ENCODE measurements around the gene ZNF620. TPM values are rescaled to one million over a fixed set of nuclear protein-coding genes. Genes with fewer than 3 reads are reported as not detected.
"Not testable (repeated sequence)": the region's sequence is repeated elsewhere in the genome, so short reads cannot be mapped to it uniquely, and the experiment has no call there.

Gene ZNF620
- total and polyA plus RNA-seq, 2 experiments from 2014 or later = 14.1 to 18.0 TPM

DNA sequence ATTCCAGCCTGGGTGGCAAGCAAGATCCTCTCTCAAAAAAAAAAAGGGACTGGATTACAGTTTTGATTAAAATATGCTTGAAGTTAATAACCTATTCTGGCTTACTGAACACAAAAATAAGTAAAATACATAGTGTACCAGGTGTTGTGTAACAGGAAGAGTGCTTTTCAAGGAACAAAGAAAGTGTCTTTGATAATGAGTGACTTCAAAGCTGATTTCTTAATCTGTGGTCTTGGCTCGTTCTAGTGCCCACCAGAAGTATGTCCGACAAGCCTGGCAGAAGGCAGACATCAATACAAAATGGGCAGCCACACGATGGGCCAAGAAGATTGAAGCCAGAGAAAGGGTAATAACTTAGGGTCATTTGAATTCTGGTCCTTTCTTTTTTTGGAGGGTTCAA is 44.7 kb upstream of the ZNF620 start (continued):
- TF ChIP-seq, protein P1, sequence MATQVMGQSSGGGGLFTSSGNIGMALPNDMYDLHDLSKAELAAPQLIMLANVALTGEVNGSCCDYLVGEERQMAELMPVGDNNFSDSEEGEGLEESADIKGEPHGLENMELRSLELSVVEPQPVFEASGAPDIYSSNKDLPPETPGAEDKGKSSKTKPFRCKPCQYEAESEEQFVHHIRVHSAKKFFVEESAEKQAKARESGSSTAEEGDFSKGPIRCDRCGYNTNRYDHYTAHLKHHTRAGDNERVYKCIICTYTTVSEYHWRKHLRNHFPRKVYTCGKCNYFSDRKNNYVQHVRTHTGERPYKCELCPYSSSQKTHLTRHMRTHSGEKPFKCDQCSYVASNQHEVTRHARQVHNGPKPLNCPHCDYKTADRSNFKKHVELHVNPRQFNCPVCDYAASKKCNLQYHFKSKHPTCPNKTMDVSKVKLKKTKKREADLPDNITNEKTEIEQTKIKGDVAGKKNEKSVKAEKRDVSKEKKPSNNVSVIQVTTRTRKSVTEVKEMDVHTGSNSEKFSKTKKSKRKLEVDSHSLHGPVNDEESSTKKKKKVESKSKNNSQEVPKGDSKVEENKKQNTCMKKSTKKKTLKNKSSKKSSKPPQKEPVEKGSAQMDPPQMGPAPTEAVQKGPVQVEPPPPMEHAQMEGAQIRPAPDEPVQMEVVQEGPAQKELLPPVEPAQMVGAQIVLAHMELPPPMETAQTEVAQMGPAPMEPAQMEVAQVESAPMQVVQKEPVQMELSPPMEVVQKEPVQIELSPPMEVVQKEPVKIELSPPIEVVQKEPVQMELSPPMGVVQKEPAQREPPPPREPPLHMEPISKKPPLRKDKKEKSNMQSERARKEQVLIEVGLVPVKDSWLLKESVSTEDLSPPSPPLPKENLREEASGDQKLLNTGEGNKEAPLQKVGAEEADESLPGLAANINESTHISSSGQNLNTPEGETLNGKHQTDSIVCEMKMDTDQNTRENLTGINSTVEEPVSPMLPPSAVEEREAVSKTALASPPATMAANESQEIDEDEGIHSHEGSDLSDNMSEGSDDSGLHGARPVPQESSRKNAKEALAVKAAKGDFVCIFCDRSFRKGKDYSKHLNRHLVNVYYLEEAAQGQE (IDR thresholded peaks at IDR 0.05; ENCODE audit: unreplicated experiment) = no peak

DNA sequence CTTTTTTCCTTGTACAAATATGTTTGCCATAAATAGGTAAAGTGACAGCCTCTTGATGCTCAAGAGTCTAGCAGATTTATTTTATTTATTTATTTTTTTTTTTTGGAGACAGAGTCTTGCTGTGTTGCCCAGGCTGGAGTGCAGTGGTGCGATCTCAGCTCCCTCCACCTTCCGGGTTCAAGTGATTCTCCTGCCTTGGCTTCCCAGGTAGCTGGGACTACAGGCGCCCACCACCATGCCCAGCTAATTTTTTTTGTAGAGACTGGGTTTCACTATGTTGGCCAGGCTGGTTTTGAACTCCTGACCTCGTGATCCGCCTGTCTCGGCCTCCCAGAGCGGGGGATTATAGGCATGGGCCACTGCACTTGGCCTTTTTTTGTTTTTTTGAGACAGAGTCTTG is 43.0 kb upstream of the ZNF620 start:
- H2AFZ ChIP-seq; H3K27me3 Mint-ChIP-seq (ENCODE audit: insufficient read depth, low read depth, poor library complexity); ATAC-seq; DNase-seq (ENCODE audit: low spot score); H3K4me3 ChIP-seq; H3K9me3 Mint-ChIP-seq; H3K4me2 ChIP-seq; H3K27ac ChIP-seq (ENCODE audit: low read depth); H3K9me2 ChIP-seq (ENCODE audit: insufficient read depth); H3K27ac Mint-ChIP-seq; H3K4me3 Mint-ChIP-seq; H3K27me3 ChIP-seq (ENCODE audit: insufficient read depth): not testable (repeated sequence)
- Histone ChIP-seq H3K4me1 (ENCODE audit: insufficient read depth) (peaks cover 15% of the 10 kb centered on the region), H3K79me2 (replicated peaks; ENCODE audit: insufficient read depth) (peaks cover 27% of the 10 kb centered on the region), H3F3A (replicated peaks; ENCODE audit: low read depth) (peaks cover 58% of the 10 kb centered on the region), H3K36me3 (ENCODE audit: insufficient read depth) (peaks cover 61% of the 10 kb centered on the region), H4K20me1 (replicated peaks; ENCODE audit: insufficient read depth) (peaks cover 54% of the 10 kb centered on the region)
- Mint-ChIP-seq H3K4me1 (peaks cover 26% of the 10 kb centered on the region; the same call in 2 of the 3 replicates), H3K36me3 (ENCODE audit: low read depth) (peaks cover 73% of the 10 kb centered on the region)

DNA sequence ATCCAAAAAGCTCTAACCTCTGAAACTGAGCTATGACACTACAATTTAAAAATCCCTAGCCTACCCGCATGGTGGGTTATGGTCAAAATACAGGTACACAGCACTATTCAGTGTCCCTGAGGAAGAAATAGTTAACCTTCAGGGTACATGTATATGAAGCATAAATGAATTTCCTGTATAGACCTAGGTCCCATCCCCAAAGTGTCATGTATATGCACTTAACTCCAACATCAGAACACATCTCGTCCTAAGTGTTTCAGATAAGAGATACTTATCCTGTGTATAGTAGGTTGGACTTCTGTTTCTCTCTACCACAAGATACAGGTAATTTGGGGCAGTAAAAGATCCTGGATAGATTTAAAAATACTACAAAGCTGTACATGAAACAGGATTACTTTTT is 42.3 kb upstream of the ZNF620 start:
- H2AFZ ChIP-seq = no peak overlapping the region
- Mint-ChIP-seq H3K9me3 (no peaks in the 10 kb centered on the region), H3K4me1 (peaks cover 20% of the 10 kb centered on the region; the same call in 2 of the 3 replicates), H3K27me3 (ENCODE audit: insufficient read depth, low read depth, poor library complexity) (peaks cover 3% of the 10 kb centered on the region), H3K27ac (no peak overlapping the region), H3K4me3 (no peak overlapping the region), H3K36me3 (ENCODE audit: low read depth) (peaks cover 66% of the 10 kb centered on the region)
- H3K4me3 ChIP-seq = no peak overlapping the region
- DNase-seq (ENCODE audit: low spot score) = no peak
- no peaks in the 10 kb centered on the region for H3K27me3 ChIP-seq (ENCODE audit: insufficient read depth)
- no peaks in the 10 kb centered on the region for H3K9me2 ChIP-seq (ENCODE audit: insufficient read depth)
- no peak overlapping the region for H3K4me2 ChIP-seq
- H3K27ac ChIP-seq (ENCODE audit: low read depth) = peak overlapping the region; percentile 83; the same call in 1 of the 2 replicates
- H3K36me3 ChIP-seq (ENCODE audit: insufficient read depth) = peaks cover 54% of the 10 kb centered on the region
- H3K4me1 ChIP-seq (ENCODE audit: insufficient read depth) = peaks cover 7% of the 10 kb centered on the region
- H3F3A ChIP-seq (replicated peaks; ENCODE audit: low read depth) = peaks cover 51% of the 10 kb centered on the region
- ATAC-seq = no peak
- peaks cover 20% of the 10 kb centered on the region for H3K79me2 ChIP-seq (replicated peaks; ENCODE audit: insufficient read depth)
- H4K20me1 ChIP-seq (replicated peaks; ENCODE audit: insufficient read depth) = peaks cover 47% of the 10 kb centered on the region
- TF ChIP-seq, protein P2, sequence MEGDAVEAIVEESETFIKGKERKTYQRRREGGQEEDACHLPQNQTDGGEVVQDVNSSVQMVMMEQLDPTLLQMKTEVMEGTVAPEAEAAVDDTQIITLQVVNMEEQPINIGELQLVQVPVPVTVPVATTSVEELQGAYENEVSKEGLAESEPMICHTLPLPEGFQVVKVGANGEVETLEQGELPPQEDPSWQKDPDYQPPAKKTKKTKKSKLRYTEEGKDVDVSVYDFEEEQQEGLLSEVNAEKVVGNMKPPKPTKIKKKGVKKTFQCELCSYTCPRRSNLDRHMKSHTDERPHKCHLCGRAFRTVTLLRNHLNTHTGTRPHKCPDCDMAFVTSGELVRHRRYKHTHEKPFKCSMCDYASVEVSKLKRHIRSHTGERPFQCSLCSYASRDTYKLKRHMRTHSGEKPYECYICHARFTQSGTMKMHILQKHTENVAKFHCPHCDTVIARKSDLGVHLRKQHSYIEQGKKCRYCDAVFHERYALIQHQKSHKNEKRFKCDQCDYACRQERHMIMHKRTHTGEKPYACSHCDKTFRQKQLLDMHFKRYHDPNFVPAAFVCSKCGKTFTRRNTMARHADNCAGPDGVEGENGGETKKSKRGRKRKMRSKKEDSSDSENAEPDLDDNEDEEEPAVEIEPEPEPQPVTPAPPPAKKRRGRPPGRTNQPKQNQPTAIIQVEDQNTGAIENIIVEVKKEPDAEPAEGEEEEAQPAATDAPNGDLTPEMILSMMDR (conservative IDR thresholded peaks at IDR 0.05; ENCODE audit: low read depth in 2 of 2) = no peak
- TF ChIP-seq NANOG (IDR thresholded peaks at IDR 0.05; ENCODE audit: borderline replicate concordance) = no peak
- no peak for TF ChIP-seq POLR2AphosphoS5 (IDR thresholded peaks at IDR 0.05; ENCODE audit: low read depth)
- no peak for TF ChIP-seq JUNB (IDR thresholded peaks at IDR 0.05; ENCODE audit: unreplicated experiment)
- TF ChIP-seq EZH2phosphoT487 (IDR thresholded peaks at IDR 0.05; ENCODE audit: unreplicated experiment) = no peak
- TF ChIP-seq STAT1 (IDR thresholded peaks at IDR 0.05; ENCODE audit: unreplicated experiment) = no peak
- no peak for TF ChIP-seq ZNF114 (CRISPR knock-in tag; IDR thresholded peaks at IDR 0.05)
- TF ChIP-seq, protein P3, sequence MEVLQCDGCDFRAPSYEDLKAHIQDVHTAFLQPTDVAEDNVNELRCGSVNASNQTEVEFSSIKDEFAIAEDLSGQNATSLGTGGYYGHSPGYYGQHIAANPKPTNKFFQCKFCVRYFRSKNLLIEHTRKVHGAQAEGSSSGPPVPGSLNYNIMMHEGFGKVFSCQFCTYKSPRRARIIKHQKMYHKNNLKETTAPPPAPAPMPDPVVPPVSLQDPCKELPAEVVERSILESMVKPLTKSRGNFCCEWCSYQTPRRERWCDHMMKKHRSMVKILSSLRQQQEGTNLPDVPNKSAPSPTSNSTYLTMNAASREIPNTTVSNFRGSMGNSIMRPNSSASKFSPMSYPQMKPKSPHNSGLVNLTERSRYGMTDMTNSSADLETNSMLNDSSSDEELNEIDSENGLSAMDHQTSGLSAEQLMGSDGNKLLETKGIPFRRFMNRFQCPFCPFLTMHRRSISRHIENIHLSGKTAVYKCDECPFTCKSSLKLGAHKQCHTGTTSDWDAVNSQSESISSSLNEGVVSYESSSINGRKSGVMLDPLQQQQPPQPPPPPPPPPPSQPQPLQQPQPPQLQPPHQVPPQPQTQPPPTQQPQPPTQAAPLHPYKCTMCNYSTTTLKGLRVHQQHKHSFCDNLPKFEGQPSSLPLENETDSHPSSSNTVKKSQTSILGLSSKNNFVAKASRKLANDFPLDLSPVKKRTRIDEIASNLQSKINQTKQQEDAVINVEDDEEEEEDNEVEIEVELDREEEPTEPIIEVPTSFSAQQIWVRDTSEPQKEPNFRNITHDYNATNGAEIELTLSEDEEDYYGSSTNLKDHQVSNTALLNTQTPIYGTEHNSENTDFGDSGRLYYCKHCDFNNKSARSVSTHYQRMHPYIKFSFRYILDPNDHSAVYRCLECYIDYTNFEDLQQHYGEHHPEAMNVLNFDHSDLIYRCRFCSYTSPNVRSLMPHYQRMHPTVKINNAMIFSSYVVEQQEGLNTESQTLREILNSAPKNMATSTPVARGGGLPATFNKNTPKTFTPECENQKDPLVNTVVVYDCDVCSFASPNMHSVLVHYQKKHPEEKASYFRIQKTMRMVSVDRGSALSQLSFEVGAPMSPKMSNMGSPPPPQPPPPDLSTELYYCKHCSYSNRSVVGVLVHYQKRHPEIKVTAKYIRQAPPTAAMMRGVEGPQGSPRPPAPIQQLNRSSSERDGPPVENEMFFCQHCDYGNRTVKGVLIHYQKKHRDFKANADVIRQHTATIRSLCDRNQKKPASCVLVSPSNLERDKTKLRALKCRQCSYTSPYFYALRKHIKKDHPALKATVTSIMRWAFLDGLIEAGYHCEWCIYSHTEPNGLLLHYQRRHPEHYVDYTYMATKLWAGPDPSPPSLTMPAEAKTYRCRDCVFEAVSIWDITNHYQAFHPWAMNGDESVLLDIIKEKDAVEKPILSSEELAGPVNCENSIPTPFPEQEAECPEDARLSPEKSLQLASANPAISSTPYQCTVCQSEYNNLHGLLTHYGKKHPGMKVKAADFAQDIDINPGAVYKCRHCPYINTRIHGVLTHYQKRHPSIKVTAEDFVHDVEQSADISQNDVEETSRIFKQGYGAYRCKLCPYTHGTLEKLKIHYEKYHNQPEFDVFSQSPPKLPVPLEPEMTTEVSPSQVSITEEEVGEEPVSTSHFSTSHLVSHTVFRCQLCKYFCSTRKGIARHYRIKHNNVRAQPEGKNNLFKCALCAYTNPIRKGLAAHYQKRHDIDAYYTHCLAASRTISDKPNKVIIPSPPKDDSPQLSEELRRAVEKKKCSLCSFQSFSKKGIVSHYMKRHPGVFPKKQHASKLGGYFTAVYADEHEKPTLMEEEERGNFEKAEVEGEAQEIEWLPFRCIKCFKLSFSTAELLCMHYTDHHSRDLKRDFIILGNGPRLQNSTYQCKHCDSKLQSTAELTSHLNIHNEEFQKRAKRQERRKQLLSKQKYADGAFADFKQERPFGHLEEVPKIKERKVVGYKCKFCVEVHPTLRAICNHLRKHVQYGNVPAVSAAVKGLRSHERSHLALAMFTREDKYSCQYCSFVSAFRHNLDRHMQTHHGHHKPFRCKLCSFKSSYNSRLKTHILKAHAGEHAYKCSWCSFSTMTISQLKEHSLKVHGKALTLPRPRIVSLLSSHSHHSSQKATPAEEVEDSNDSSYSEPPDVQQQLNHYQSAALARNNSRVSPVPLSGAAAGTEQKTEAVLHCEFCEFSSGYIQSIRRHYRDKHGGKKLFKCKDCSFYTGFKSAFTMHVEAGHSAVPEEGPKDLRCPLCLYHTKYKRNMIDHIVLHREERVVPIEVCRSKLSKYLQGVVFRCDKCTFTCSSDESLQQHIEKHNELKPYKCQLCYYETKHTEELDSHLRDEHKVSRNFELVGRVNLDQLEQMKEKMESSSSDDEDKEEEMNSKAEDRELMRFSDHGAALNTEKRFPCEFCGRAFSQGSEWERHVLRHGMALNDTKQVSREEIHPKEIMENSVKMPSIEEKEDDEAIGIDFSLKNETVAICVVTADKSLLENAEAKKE (CRISPR knock-in tag; IDR thresholded peaks at IDR 0.05) = no peak
- no peak for TF ChIP-seq EZH2 (IDR thresholded peaks at IDR 0.05; ENCODE audit: low read depth, unreplicated experiment)

Data from GM23338 (cell line).